H9 (cell line): ENCODE results near the gene PITHD1. TPM values are rescaled to one million over a fixed set of nuclear protein-coding genes. Genes with fewer than 3 reads are reported as not detected.
A peak's percentile ranks its signal among the peaks of the same experiment; 100 is the strongest.

ENCODE experiments used
- DNase-seq: peaks from one replicate; pipeline ENCODE4 v3.0.0-alpha.2; 2017
- H2AFZ ChIP-seq: one replicate; pipeline ENCODE4 v1.6.1; 2013; ENCODE audit warnings: mild to moderate bottlenecking, low read length, control low read depth, moderate library complexity
- H2AK5ac ChIP-seq: 2 replicates; pipeline ENCODE4 v1.6.1; 2013; ENCODE audit warnings: low read length, control low read depth, mixed read lengths; ENCODE audit not compliant: insufficient read length
- H2BK120ac ChIP-seq: one replicate; pipeline ENCODE4 v1.6.1; 2013; ENCODE audit warnings: low read depth, mild to moderate bottlenecking, low read length, control low read depth, inconsistent platforms; ENCODE audit not compliant: poor library complexity, severe bottlenecking
- H2BK12ac ChIP-seq: 2 replicates; pipeline ENCODE4 v1.6.1; 2013; ENCODE audit warnings: low read length, control low read depth, mixed read lengths, low read depth; ENCODE audit not compliant: insufficient read length
- H2BK15ac ChIP-seq: 2 replicates; pipeline ENCODE4 v1.6.1; 2013; ENCODE audit warnings: low read depth, low read length, control low read depth
- H2BK20ac ChIP-seq: one replicate; pipeline ENCODE4 v1.6.1; 2013; ENCODE audit warnings: low read depth, mild to moderate bottlenecking, low read length, control low read depth, inconsistent platforms; ENCODE audit not compliant: poor library complexity, severe bottlenecking
- H2BK5ac ChIP-seq: 2 replicates; pipeline ENCODE4 v1.6.1; 2013; ENCODE audit warnings: low read length, control low read depth, mixed read lengths; ENCODE audit not compliant: insufficient read length
- H3K14ac ChIP-seq: 2 replicates; pipeline ENCODE4 v1.6.1; 2013; ENCODE audit warnings: low read length, control low read depth; ENCODE audit not compliant: insufficient read depth
- H3K18ac ChIP-seq: 2 replicates; pipeline ENCODE4 v1.6.1; 2013; ENCODE audit warnings: low read depth, mild to moderate bottlenecking, mixed read lengths, low read length, control low read depth; ENCODE audit not compliant: insufficient read length
- H3K23ac ChIP-seq: 2 replicates; pipeline ENCODE4 v1.6.1; 2013; ENCODE audit warnings: low read length, control low read depth, mixed read lengths, low read depth; ENCODE audit not compliant: insufficient read length
- H3K23me2 ChIP-seq: 2 replicates; pipeline ENCODE4 v1.6.1; 2013; ENCODE audit warnings: low read depth, mild to moderate bottlenecking, mixed read lengths, low read length, control low read depth; ENCODE audit not compliant: insufficient read length, poor library complexity, severe bottlenecking
- H3K27ac ChIP-seq: 2 replicates; pipeline ENCODE4 v1.5.1; 2013; ENCODE audit warnings: low read length, control low read depth, mixed read lengths, low read depth; ENCODE audit not compliant: insufficient read length
- H3K27me3 ChIP-seq: 2 replicates; pipeline ENCODE4 v1.6.1; 2013; ENCODE audit warnings: low read length, control low read depth, inconsistent platforms; ENCODE audit not compliant: insufficient read depth
- H3K4ac ChIP-seq: 2 replicates; pipeline ENCODE4 v1.6.1; 2013; ENCODE audit warnings: low read depth, mild to moderate bottlenecking, control low read depth, inconsistent platforms, low read length, moderate library complexity
- H3K4me1 ChIP-seq: 2 replicates; pipeline ENCODE4 v1.6.1; 2013; ENCODE audit warnings: low read length, control low read depth, inconsistent platforms; ENCODE audit not compliant: insufficient read depth
- H3K4me2 ChIP-seq: 2 replicates; pipeline ENCODE4 v1.6.1; 2013; ENCODE audit warnings: low read length, control low read depth, mixed read lengths; ENCODE audit not compliant: insufficient read length, insufficient read depth
- H3K56ac ChIP-seq: 2 replicates; pipeline ENCODE4 v1.6.1; 2013; ENCODE audit warnings: low read depth, mild to moderate bottlenecking, mixed read lengths, low read length, control low read depth; ENCODE audit not compliant: insufficient read length
- H3K79me1 ChIP-seq: 2 replicates; pipeline ENCODE4 v1.6.1; 2013; ENCODE audit warnings: low read depth, mild to moderate bottlenecking, moderate library complexity, low read length, control low read depth, inconsistent platforms; ENCODE audit not compliant: insufficient read depth, poor library complexity, severe bottlenecking
- H3K79me2 ChIP-seq: 2 replicates; pipeline ENCODE4 v1.6.1; 2013; ENCODE audit warnings: low read length, control low read depth, inconsistent platforms; ENCODE audit not compliant: insufficient read depth
- H3K9ac ChIP-seq: 2 replicates; pipeline ENCODE4 v1.6.1; 2013; ENCODE audit warnings: low read length, control low read depth, mixed read lengths; ENCODE audit not compliant: insufficient read length; ENCODE audit errors: extremely low read depth
- H3K9me3 ChIP-seq: one replicate; pipeline ENCODE4 v1.6.1; 2013; ENCODE audit warnings: low read depth, low read length, inconsistent platforms; ENCODE audit not compliant: control insufficient read depth
- H3T11ph ChIP-seq: one replicate; pipeline ENCODE4 v1.6.1; 2013; ENCODE audit warnings: mild to moderate bottlenecking, low read length, control low read depth, inconsistent platforms
- H4K20me1 ChIP-seq: one replicate; pipeline ENCODE4 v1.6.1; 2013; ENCODE audit not compliant: control insufficient read depth, insufficient read length, insufficient read depth
- H4K5ac ChIP-seq: 2 replicates; pipeline ENCODE4 v1.6.1; 2013; ENCODE audit warnings: low read depth, mild to moderate bottlenecking, mixed read lengths, low read length, control low read depth; ENCODE audit not compliant: insufficient read length
- H4K8ac ChIP-seq: replicated peaks from 2 replicates; pipeline ENCODE4 v1.6.1; 2013; ENCODE audit warnings: low read length, control low read depth, mixed read lengths, low read depth; ENCODE audit not compliant: insufficient read length
- H4K91ac ChIP-seq: 2 replicates; pipeline ENCODE4 v1.6.1; 2013; ENCODE audit warnings: low read depth, mild to moderate bottlenecking, moderate library complexity, mixed read lengths, low read length, control low read depth; ENCODE audit not compliant: insufficient read length
- H3K27ac Mint-ChIP-seq, 3 experiments: 2 replicates in 2 of 3; 3 replicates in 1 of 3; pipeline ENCODE4 v1.8.0; 2020 to 2021; ENCODE audit warnings: mixed read lengths in 3 of 3, mild to moderate bottlenecking in 1 of 3, moderate library complexity in 1 of 3
- H3K27me3 Mint-ChIP-seq: 2 replicates; pipeline ENCODE4 v1.8.0; 2021; ENCODE audit warnings: low read depth, mild to moderate bottlenecking, moderate library complexity, mixed read lengths
- H3K36me3 Mint-ChIP-seq, 3 experiments: 2 replicates in 2 of 3; 3 replicates in 1 of 3; pipeline ENCODE4 v1.8.0; 2020 to 2021; ENCODE audit warnings: low read depth in 3 of 3, mixed read lengths in 3 of 3; ENCODE audit not compliant: insufficient read depth in 1 of 3
- H3K4me1 Mint-ChIP-seq, 2 experiments: 2 replicates each; pipeline ENCODE4 v1.8.0; 2020; ENCODE audit warnings: mixed read lengths in 2 of 2
- H3K4me3 Mint-ChIP-seq, 2 experiments: 2 replicates in 1 of 2; 3 replicates in 1 of 2; pipeline ENCODE4 v1.8.0; 2020 to 2021; ENCODE audit warnings: mild to moderate bottlenecking in 2 of 2, mixed read lengths in 2 of 2, moderate library complexity in 1 of 2
- H3K9me3 Mint-ChIP-seq, 2 experiments: 2 replicates in 1 of 2; 3 replicates in 1 of 2; pipeline ENCODE4 v1.8.0; 2020; ENCODE audit warnings: mild to moderate bottlenecking in 2 of 2, mixed read lengths in 2 of 2, moderate library complexity in 1 of 2
- CTCF ChIP-seq: fragments of 200-600 bp; sonication (generic); conservative IDR thresholded peaks from 3 replicates; pipeline ENCODE4 v1.8.0; 2021; ENCODE audit warnings: antibody characterized with exemption, mild to moderate bottlenecking
- WGBS: extraction: QIAGEN DNeasy Blood & Tissue Kit; methylation state at CpG from one replicate; pipeline ENCODE4 v1.1.7; 2013; ENCODE audit warnings: missing lambda C conversion rate, low lambda C conversion rate, mixed read lengths; ENCODE audit not compliant: insufficient read length; ENCODE audit errors: extremely low coverage; 5-methylcytosine and 5-hydroxymethylcytosine counted together
- total RNA-seq: library from RNA; stranded (reverse); gene quantifications from 2 replicates; pipeline ENCODE4 v1.2.1, GENCODE V29; 2021

PITHD1 gene
- total RNA-seq, 1 experiment from 2014 or later, result 92.0 TPM

- H2AK5ac ChIP-seq, result no peak overlapping the region
- Mint-ChIP-seq H3K27ac (peak overlapping the region in 1 of 3 experiments; percentile 81; a peak in 1 of 7 replicates), H3K36me3 (peaks cover 0 to 10% (median 6%) of the 10 kb centered on the region in 3 experiments; a peak in 4 of 7 replicates), H3K27me3 (peaks cover 3% of the 10 kb centered on the region), H3K4me1 (peaks cover 9 to 10% of the 10 kb centered on the region in 2 experiments), H3K9me3 (no peaks in the 10 kb centered on the region), H3K4me3 (no peak overlapping the region)
- no peak overlapping the region for H3K14ac ChIP-seq
- no peak overlapping the region for H3K4me2 ChIP-seq
- H3K23me2 ChIP-seq, result no peaks in the 10 kb centered on the region
- no peak overlapping the region for H3T11ph ChIP-seq
- H4K8ac ChIP-seq, result no peak overlapping the region
- no peak overlapping the region for H3K23ac ChIP-seq
- no peak overlapping the region for H3K56ac ChIP-seq
- no peaks in the 10 kb centered on the region for H3K9me3 ChIP-seq
- no peak overlapping the region for H3K18ac ChIP-seq
- H2BK12ac ChIP-seq, result no peak overlapping the region
- no peaks in the 10 kb centered on the region for H3K27me3 ChIP-seq
- no peak overlapping the region for H3K27ac ChIP-seq
- no peaks in the 10 kb centered on the region for H4K20me1 ChIP-seq
- H2BK20ac ChIP-seq, result no peak overlapping the region
- no peak for DNase-seq
- no peak for TF ChIP-seq CTCF
- H2BK5ac ChIP-seq, result no peak overlapping the region
- H3K4ac ChIP-seq, result no peak overlapping the region
- no peak overlapping the region for H2BK15ac ChIP-seq
- H3K9ac ChIP-seq, result no peak overlapping the region
- no peaks in the 10 kb centered on the region for H3K4me1 ChIP-seq
- H4K91ac ChIP-seq, result no peak overlapping the region
- no peak overlapping the region for H2AFZ ChIP-seq
- H4K5ac ChIP-seq, result no peak overlapping the region
- H3K79me1 ChIP-seq, result no peaks in the 10 kb centered on the region
- H2BK120ac ChIP-seq, result no peak overlapping the region
- no CpG with 5 or more reads among the region's 3 CpGs for WGBS
- H3K79me2 ChIP-seq, result no peaks in the 10 kb centered on the region
These were observed 29.2 kb downstream of the PITHD1 start for GRCh38 chr1:23807453-23807852.
